Measurements from ENCODE around the gene CZIB.

CZIB gene

DNA sequence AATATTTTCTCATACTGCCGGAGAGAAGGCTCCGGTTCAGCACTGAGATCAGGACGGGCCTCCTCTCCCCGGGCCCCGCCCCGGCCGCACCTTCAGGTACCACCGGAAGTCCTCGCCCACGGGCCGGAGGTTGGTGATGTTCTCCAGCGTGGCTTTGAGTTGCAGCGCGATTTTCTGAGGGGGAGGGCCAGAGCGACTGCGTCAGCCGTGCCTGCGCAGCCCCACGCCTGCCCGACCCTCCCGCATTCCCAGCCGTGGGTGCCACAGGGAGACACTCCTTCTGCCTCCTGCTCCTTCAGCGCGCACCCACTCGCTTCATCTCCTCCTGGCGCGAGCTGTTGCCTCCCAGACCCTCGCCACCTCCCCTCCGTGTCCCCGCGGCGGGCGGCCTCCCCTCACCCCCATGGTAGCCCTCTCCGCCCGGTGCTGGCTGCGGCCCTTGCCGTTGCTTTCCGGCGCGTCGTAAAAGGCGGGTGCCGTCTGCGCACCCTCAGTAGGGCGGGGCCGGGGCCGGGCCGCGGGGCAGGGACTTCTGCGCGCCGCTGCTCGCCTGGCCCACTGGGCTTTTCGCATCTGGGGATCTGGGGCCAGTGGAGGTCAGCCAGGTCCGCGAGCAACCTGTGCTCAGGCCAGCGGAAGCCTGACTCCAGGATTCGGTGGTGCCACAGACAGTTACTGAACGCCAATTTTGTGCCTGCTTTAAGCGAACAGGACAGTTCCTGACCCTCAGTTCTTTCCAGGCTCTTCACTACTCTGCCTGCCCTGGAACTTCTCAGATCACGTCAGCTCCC lies at the start of gene CZIB:
Gene CZIB (minus strand): TSS at position 464 of the 791 bp plus-strand sequence. CDS start 59 bp downstream, at position 405.
- Histone ChIP-seq H3K9me3 (replicated peaks in 1 of 11) (no peaks in the 10 kb centered on the region), H3K27ac (peak within 1 kb of the TSS; percentile 54 to 92 (median 88)), H3K9ac (peak within 1 kb of the TSS; percentile 79 to 94 (median 89)), H4K20me1 (no peaks in the 10 kb centered on the region), H3K4me1 (peaks cover 18 to 37% (median 28%) of the 10 kb centered on the region in 10 experiments), H3K4me2 (peak within 1 kb of the TSS; percentile 81 to 92 (median 87)), H3K27me3 (no peaks in the 10 kb centered on the region), H3K36me3 (peaks cover 24 to 40% (median 33%) of the 10 kb centered on the region in 11 experiments), H3K4me3 (peak within 1 kb of the TSS; percentile 64 to 92 (median 74))
- TF ChIP-seq Cebpa-rat (IDR thresholded peaks at IDR 0.05), result no peak

DNA sequence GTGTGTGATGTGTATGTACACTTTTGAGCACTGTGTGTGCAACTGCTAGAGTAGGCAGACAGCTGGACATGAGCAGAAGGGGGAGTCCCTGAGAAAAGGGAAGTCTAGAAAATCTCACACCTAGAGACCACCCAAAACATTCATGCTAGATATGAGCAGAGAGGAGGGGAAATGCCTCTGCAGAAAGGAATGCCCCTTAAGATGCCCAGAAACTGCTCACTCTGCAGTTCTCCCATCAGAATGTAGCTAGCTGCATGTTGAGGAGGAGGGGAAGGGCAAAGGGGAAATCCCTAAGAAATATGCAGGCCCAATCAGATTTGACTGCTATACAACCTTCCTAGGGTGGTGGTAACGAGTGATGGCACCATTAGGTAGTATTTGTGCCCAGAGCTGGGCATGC lies 49.7 kb upstream of the CZIB start:
- no peak for TF ChIP-seq Cebpa-rat (IDR thresholded peaks at IDR 0.05)
- H3K9ac ChIP-seq, result no peak overlapping the region
- H3K27ac ChIP-seq, result no peak overlapping the region
- peaks cover 58 to 100% (median 100%) of the 10 kb centered on the region in 11 experiments for H3K36me3 ChIP-seq
- H3K4me3 ChIP-seq, result no peak overlapping the region
- peaks cover 0 to 17% (median 4%) of the 10 kb centered on the region in 10 experiments; a peak in 9 of 20 replicates for H3K4me1 ChIP-seq
- H4K20me1 ChIP-seq, result peaks cover 0 to 61% (median 26%) of the 10 kb centered on the region in 11 experiments; a peak in 11 of 22 replicates
- no peaks in the 10 kb centered on the region for H3K9me3 ChIP-seq (replicated peaks in 1 of 11)
- H3K27me3 ChIP-seq, result no peaks in the 10 kb centered on the region
- H3K4me2 ChIP-seq, result no peak overlapping the region; a peak in 1 of 22 replicates

DNA sequence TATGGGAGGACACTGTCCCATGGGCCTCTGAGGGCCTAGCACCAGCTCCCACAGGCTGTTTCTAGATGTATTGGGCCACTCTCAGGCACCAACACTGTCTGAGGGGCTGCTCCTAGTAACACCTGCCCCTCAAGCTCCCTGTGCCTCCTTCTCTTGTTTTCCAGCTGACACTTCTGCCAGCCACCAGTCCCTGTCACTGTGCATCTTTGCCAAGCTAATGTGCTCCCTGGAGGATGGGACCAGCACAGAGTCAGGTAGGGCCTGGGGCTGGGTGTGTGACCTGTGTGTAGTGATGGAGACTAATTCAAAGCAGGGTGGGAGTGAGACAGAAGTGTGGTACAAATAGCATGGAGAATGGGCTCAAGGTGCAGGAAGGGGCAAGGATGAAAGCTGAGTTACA lies 47.3 kb upstream of the CZIB start:
- no peak overlapping the region for H3K4me3 ChIP-seq
- peaks cover 0 to 8% (median 0%) of the 10 kb centered on the region in 10 experiments; a peak in 4 of 20 replicates for H3K4me1 ChIP-seq
- TF ChIP-seq Cebpa-rat (IDR thresholded peaks at IDR 0.05), result no peak
- peaks cover 0 to 55% (median 15%) of the 10 kb centered on the region in 11 experiments; a peak in 10 of 22 replicates for H4K20me1 ChIP-seq
- peaks cover 71 to 100% (median 100%) of the 10 kb centered on the region in 11 experiments for H3K36me3 ChIP-seq
- H3K9ac ChIP-seq, result no peak overlapping the region
- H3K27ac ChIP-seq, result no peak overlapping the region
- no peaks in the 10 kb centered on the region for H3K9me3 ChIP-seq (replicated peaks in 1 of 11)
- no peak overlapping the region for H3K4me2 ChIP-seq
- H3K27me3 ChIP-seq, result no peaks in the 10 kb centered on the region

DNA sequence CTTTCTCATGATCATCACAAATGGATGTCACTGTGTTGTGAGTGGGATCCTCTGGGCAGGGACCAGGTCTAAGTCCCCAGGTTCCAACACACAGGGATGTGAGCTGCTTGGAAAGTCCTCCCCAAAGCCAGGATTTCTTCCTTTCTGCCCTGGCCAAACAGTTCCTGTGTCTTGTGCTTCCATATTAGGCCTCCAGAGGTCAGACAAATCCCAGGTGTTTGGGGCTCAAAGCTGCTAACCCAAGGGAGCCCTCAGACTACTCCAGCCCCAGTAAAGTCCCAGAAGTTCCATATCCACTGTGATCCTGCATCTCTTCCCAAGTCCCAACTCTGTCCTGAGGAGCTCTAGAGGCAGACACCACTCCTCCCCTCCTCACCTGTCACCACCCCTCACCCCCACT lies 45.6 kb upstream of the CZIB start:
- no peaks in the 10 kb centered on the region for H3K9me3 ChIP-seq (replicated peaks in 1 of 11)
- H3K4me1 ChIP-seq, result peaks cover 0 to 8% (median 0%) of the 10 kb centered on the region in 10 experiments; a peak in 4 of 20 replicates
- H3K27me3 ChIP-seq, result no peaks in the 10 kb centered on the region
- no peak overlapping the region; a peak in 1 of 22 replicates for H3K9ac ChIP-seq
- no peak overlapping the region for H3K4me3 ChIP-seq
- no peak for TF ChIP-seq Cebpa-rat (IDR thresholded peaks at IDR 0.05)
- no peak overlapping the region for H3K4me2 ChIP-seq
- H3K36me3 ChIP-seq, result peaks cover 78 to 100% (median 100%) of the 10 kb centered on the region in 11 experiments
- H4K20me1 ChIP-seq, result peaks cover 0 to 45% (median 6%) of the 10 kb centered on the region in 11 experiments; a peak in 7 of 22 replicates
- H3K27ac ChIP-seq, result no peak overlapping the region

DNA sequence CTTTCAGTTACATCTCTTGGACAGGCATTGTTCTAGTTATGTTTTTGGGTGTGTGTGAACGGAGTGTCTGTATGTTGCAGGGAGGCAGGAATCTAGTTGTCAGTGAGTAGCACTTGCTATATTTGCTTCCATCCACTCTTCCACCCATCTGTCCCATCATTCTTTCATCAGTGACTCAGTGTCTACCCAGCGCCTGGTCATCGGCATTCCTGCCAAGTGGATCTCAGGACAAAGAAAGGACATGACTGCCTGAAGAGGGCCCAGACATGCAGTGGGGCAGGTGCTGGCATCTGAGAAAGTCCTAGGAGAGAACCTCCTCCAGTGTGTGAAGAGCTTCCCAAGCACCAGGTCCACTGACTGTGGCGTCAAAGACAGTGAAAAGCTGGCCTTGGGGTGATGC lies 45.1 kb upstream of the CZIB start:
- Histone ChIP-seq H3K9me3 (replicated peaks in 1 of 11) (no peaks in the 10 kb centered on the region), H3K4me3 (no peak overlapping the region), H3K4me2 (no peak overlapping the region), H3K27ac (no peak overlapping the region), H3K27me3 (no peaks in the 10 kb centered on the region), H3K4me1 (peaks cover 0 to 8% (median 0%) of the 10 kb centered on the region in 10 experiments; a peak in 4 of 20 replicates), H3K9ac (no peak overlapping the region; a peak in 1 of 22 replicates), H4K20me1 (peaks cover 0 to 41% (median 6%) of the 10 kb centered on the region in 11 experiments; a peak in 7 of 22 replicates), H3K36me3 (peaks cover 82 to 100% (median 100%) of the 10 kb centered on the region in 11 experiments)
- no peak for TF ChIP-seq Cebpa-rat (IDR thresholded peaks at IDR 0.05)

DNA sequence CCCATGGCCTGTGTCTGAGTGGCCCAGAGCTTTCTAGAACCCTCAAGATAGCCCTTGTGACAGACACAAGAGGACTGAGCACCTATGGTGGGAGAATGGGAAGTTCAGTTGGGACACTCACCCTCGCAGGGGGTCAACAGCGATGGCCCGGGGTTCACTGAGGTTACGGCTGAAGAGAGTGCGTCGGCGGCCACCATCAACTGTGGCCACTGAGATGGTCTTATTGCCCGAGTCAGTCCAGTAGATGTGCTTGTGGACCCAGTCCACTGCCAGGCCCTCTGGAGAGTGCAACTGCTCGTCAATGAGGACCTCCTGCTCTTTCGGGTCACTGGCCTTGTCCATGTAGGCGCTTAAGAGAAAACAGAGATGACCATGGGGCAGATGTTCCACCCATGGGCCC lies 43.6 kb upstream of the CZIB start:
- H3K27me3 ChIP-seq, result no peaks in the 10 kb centered on the region
- H4K20me1 ChIP-seq, result peaks cover 0 to 38% (median 0%) of the 10 kb centered on the region in 11 experiments; a peak in 6 of 22 replicates
- no peaks in the 10 kb centered on the region for H3K9me3 ChIP-seq (replicated peaks in 1 of 11)
- no peak overlapping the region for H3K9ac ChIP-seq
- no peak overlapping the region for H3K27ac ChIP-seq
- no peaks in the 10 kb centered on the region for H3K4me1 ChIP-seq
- no peak overlapping the region for H3K4me2 ChIP-seq
- TF ChIP-seq Cebpa-rat (IDR thresholded peaks at IDR 0.05), result no peak
- peaks cover 90 to 100% (median 100%) of the 10 kb centered on the region in 11 experiments for H3K36me3 ChIP-seq
- H3K4me3 ChIP-seq, result no peak overlapping the region

DNA sequence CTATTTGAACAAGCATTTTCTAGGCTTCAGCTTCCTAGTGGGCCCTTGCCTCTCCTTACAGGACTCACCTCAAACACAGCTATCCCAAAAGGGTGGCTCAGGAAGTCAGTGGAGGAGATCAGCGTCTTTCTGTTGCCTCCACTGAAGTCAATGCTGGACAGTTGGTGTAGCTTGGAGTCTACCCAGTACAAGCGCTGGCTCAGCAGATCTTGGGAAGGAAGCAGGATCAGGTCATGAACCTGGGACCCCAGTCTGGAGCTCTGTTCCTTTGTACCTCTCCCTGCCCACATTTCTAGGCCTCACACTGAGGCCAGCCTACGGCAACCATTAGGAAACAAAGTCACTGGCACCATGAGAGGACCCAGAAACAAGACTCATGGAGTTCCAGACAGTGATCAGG lies 41.6 kb upstream of the CZIB start:
- Histone ChIP-seq H3K4me2 (no peak overlapping the region), H3K27me3 (no peaks in the 10 kb centered on the region), H3K4me3 (no peak overlapping the region), H3K27ac (no peak overlapping the region), H3K4me1 (no peaks in the 10 kb centered on the region), H4K20me1 (peaks cover 0 to 29% (median 0%) of the 10 kb centered on the region in 11 experiments; a peak in 6 of 22 replicates), H3K36me3 (peaks cover 94 to 100% (median 100%) of the 10 kb centered on the region in 11 experiments), H3K9me3 (replicated peaks in 1 of 11) (no peaks in the 10 kb centered on the region), H3K9ac (no peak overlapping the region)
- no peak for TF ChIP-seq Cebpa-rat (IDR thresholded peaks at IDR 0.05)

DNA sequence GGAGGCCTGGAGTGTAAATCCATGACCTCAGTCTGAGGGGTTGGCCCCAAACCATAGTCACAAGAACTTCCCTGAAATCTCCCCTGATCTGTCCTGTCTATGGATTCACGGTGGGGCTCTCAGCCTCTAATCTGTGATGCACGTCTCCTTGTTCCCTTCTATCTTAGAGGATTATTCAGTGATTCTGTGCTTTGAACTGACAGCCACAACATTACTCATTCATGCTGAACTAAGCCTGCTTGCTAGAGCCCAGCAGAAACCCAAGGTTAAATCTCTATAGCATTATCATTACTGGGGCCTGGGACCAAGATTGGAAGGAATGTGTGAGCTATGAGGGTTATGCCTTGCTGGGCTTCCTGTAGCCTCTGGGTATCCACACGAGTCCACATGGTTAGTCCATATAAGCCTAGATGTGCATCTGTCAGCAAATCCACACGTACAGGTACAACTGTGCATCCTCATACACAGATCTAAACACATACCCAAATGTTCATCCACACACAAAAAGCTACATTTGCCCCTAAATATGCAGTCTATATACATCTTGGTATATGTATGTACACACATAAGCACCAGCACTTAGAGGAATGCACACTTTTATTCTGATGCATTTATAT lies 40.3 kb upstream of the CZIB start:
- H3K4me3 ChIP-seq, result no peak overlapping the region
- no peak overlapping the region for H3K4me2 ChIP-seq
- no peak overlapping the region for H3K27ac ChIP-seq
- H3K4me1 ChIP-seq, result no peaks in the 10 kb centered on the region
- peaks cover 94 to 100% (median 100%) of the 10 kb centered on the region in 11 experiments for H3K36me3 ChIP-seq
- no peaks in the 10 kb centered on the region for H3K27me3 ChIP-seq
- peaks cover 0 to 25% (median 0%) of the 10 kb centered on the region in 11 experiments; a peak in 6 of 22 replicates for H4K20me1 ChIP-seq
- no peak for TF ChIP-seq Cebpa-rat (IDR thresholded peaks at IDR 0.05)
- no peaks in the 10 kb centered on the region for H3K9me3 ChIP-seq (replicated peaks in 1 of 11)
- no peak overlapping the region for H3K9ac ChIP-seq

DNA sequence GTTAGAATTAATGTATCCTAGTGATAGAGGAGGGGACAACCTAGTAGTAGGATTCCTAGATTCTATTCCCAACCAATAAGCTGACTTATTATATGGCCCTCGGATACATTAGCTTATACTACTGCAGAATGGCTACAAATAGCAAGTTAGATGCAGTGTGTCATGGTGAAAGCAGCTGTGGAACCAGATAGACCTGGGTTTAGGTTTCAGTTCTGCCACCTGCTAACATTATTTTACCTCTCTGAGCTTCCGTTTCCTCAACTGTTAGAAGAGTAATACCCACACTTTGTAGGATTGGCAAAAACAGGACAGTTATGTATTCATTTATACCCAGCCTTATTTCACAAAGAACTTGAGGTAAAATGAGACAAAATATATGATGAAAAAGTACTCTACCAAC lies 39.5 kb upstream of the CZIB start:
- Histone ChIP-seq H3K4me2 (no peak overlapping the region), H3K4me1 (no peaks in the 10 kb centered on the region), H3K9me3 (replicated peaks in 1 of 11) (no peaks in the 10 kb centered on the region), H3K27ac (no peak overlapping the region), H3K27me3 (no peaks in the 10 kb centered on the region), H3K36me3 (peaks cover 92 to 100% (median 100%) of the 10 kb centered on the region in 11 experiments), H3K4me3 (no peak overlapping the region), H4K20me1 (peaks cover 0 to 25% (median 0%) of the 10 kb centered on the region in 11 experiments; a peak in 6 of 22 replicates), H3K9ac (no peak overlapping the region)
- no peak for TF ChIP-seq Cebpa-rat (IDR thresholded peaks at IDR 0.05)
